SK-N-SH (cell line): ENCODE measurements around the gene TEKT4. TPM values are rescaled to one million over a fixed set of nuclear protein-coding genes. Genes with fewer than 3 reads are reported as not detected.
"Not testable (repeated sequence)": the region's sequence is repeated elsewhere in the genome, so short reads cannot be mapped to it uniquely, and the experiment has no call there.

ENCODE experiments used
- CTCF ChIA-PET: fragments of 300-600, 350-600 bp; formaldehyde crosslinking; extraction: SDS; loops from one replicate; lab custom pipeline; 2021; lab: Yijun Ruan, JAX
- POLR2A ChIA-PET: fragments of 350-600 bp; sonication (Branson Sonifier 250); formaldehyde crosslinking; extraction: SDS; loops from one replicate; lab custom pipeline; 2020; ENCODE audit warnings: antibody characterized with exemption, inconsistent platforms; lab: Yijun Ruan, JAX
- DNase-seq: peaks from one replicate; pipeline ENCODE4 v3.0.0; 2012
- H2AFZ ChIP-seq: fragments of 200-600 bp; sonication (generic); 2 replicates; pipeline ENCODE4 v1.8.1; 2016; ENCODE audit warnings: antibody characterized with exemption, mild to moderate bottlenecking, low read depth
- H3F3A ChIP-seq: fragments of 200-600 bp; sonication (generic); replicated peaks from 2 replicates; pipeline ENCODE3; 2016; ENCODE audit warnings: antibody characterized with exemption, mild to moderate bottlenecking; ENCODE audit not compliant: insufficient read depth
- H3K27ac ChIP-seq, 2 experiments: fragments of 200-500 bp in 1 of 2; fragments of 200-600 bp in 1 of 2; sonication (Bioruptor generic) in 1 of 2; sonication (generic), shearing (Covaris generic) in 1 of 2; 2 replicates each; pipeline versions ENCODE4 v1.5.1 to v1.6.1; 2014 to 2016; ENCODE audit warnings: low read depth in 2 of 2, inconsistent platforms in 1 of 2, low read length in 1 of 2, mild to moderate bottlenecking in 1 of 2, mixed read lengths in 1 of 2
- H3K27me3 ChIP-seq: fragments of 200-600 bp; sonication (generic), shearing (Covaris generic); 2 replicates; pipeline ENCODE4 v1.6.1; 2016; ENCODE audit warnings: mixed run types; ENCODE audit not compliant: insufficient read depth
- H3K36me3 ChIP-seq, 2 experiments: fragments of 200-500 bp in 1 of 2; fragments of 200-600 bp in 1 of 2; sonication (Bioruptor generic) in 1 of 2; sonication (generic) in 1 of 2; replicated peaks in 1 of 2; 2 replicates each; pipeline versions ENCODE3 to v1.5.1; 2014 to 2016; ENCODE audit warnings: low read length in 1 of 2, mild to moderate bottlenecking in 1 of 2; ENCODE audit not compliant: insufficient read depth in 2 of 2, control insufficient read depth in 1 of 2
- H3K4me1 ChIP-seq, 2 experiments: fragments of 200-500 bp in 1 of 2; fragments of 200-600 bp in 1 of 2; sonication (Bioruptor generic) in 1 of 2; sonication (generic), shearing (Covaris generic) in 1 of 2; 2 replicates each; pipeline versions ENCODE4 v1.5.1 to v1.6.1; 2014 to 2016; ENCODE audit warnings: low read depth in 1 of 2, low read length in 1 of 2, mixed run types in 1 of 2; ENCODE audit not compliant: insufficient read depth in 2 of 2, control insufficient read depth in 1 of 2
- H3K4me2 ChIP-seq: fragments of 200-600 bp; sonication (generic), shearing (Covaris generic); 2 replicates; pipeline ENCODE4 v1.6.1; 2017; ENCODE audit warnings: mixed run types
- H3K4me3 ChIP-seq, 2 experiments: fragments of 200-500 bp in 1 of 2; fragments of 200-600 bp in 1 of 2; sonication (Bioruptor generic) in 1 of 2; sonication (generic), shearing (Covaris generic) in 1 of 2; 2 replicates each; pipeline versions ENCODE4 v1.5.1 to v1.8.1; 2014 to 2016; ENCODE audit warnings: low read depth in 2 of 2, inconsistent platforms in 1 of 2, low read length in 1 of 2, mild to moderate bottlenecking in 1 of 2, mixed read lengths in 1 of 2, moderate library complexity in 1 of 2
- H3K79me2 ChIP-seq: fragments of 200-600 bp; sonication (generic); 2 replicates; pipeline ENCODE4 v1.8.1; 2017; ENCODE audit warnings: mild to moderate bottlenecking; ENCODE audit not compliant: insufficient read depth
- H3K9ac ChIP-seq: fragments of 200-600 bp; sonication (generic); 2 replicates; pipeline ENCODE4 v1.6.1; 2017; ENCODE audit warnings: mixed run types
- H3K9me2 ChIP-seq: fragments of 200-600 bp; sonication (generic); 2 replicates; pipeline ENCODE4 v1.6.1; 2017; ENCODE audit warnings: mixed run types
- H3K9me3 ChIP-seq: fragments of 200-600 bp; sonication (generic); 2 replicates; pipeline ENCODE4 v1.6.1; 2017; ENCODE audit warnings: mixed run types, mild to moderate bottlenecking, moderate library complexity
- H4K20me1 ChIP-seq: fragments of 200-600 bp; sonication (generic); 2 replicates; pipeline ENCODE4 v1.6.1; 2017; ENCODE audit warnings: mild to moderate bottlenecking, mixed run types; ENCODE audit not compliant: insufficient read depth
- FOSL2 ChIP-seq: IDR thresholded peaks from 2 replicates; pipeline ENCODE4 v1.4.0; 2012; ENCODE audit warnings: low read depth, mild to moderate bottlenecking, moderate library complexity, borderline replicate concordance
- MXI1 ChIP-seq: IDR thresholded peaks from 2 replicates; pipeline ENCODE4 v1.6.1; 2012; ENCODE audit warnings: mild to moderate bottlenecking, low read depth, low read length, improper control_type of control experiment
- RAD21 ChIP-seq: IDR thresholded peaks from 2 replicates; pipeline ENCODE4 v1.6.1; 2012; ENCODE audit warnings: mild to moderate bottlenecking, low read length
- SMC3 ChIP-seq: IDR thresholded peaks from 2 replicates; pipeline ENCODE4 v1.6.1; 2012; ENCODE audit warnings: low read depth, low read length, improper control_type of control experiment
- WGBS: methylation state at CpG from one replicate; pipeline ENCODE4 v1.1.6; 2017; ENCODE audit warnings: low lambda C conversion rate; 5-methylcytosine and 5-hydroxymethylcytosine counted together
- polyA plus RNA-seq, 3 experiments: library from polyadenylated mRNA; depleted of rRNA; stranded (reverse); fragments of >200 nt; gene quantifications; 2 replicates each; pipeline ENCODE4 v1.2.3, GENCODE V29; 2012
- small RNA-seq, 7 experiments: library from RNA; depleted of rRNA; stranded (forward); fragments of <200 nt; gene quantifications; one replicate each; pipeline ENCODE3, GENCODE V24; 2012
- TF ChIP-seq, protein P1 (sequence below): IDR thresholded peaks from 2 replicates; pipeline ENCODE4 v1.6.1; 2012; ENCODE audit warnings: mild to moderate bottlenecking, low read depth, low read length, moderate library complexity
- TF ChIP-seq, protein P2 (sequence below): fragments of 150-350 bp; IDR thresholded peaks from 2 replicates; pipeline ENCODE4 v1.6.1; 2017; ENCODE audit warnings: antibody characterized with exemption, low read length, low read depth, borderline replicate concordance

The TEKT4 gene
- polyA plus RNA-seq, 1 of the 3 experiments (the other 2 are of a cell fraction): not detected

DNA sequence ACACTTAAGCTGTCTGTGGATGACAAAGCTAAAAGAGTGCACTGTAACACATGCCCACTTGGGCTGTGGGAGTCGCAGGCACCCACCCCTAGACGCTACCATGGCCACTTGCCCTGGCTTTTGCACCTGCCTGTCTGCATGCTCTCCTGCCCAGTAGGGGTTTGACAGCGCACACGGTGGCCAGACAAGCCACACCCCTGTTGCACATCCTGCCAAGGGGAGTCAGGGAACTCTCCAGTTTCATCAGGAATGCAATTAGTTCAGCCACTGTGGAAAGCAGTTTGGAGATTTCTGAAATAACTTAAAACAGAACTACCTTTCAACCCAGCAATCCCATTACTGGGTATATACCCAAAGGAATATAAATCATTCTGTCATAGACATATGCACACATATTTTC lies 35.7 kb downstream of the TEKT4 start:
- CTCF ChIA-PET: not testable (repeated sequence)
- 0% methylated on average over 1 of the region's 4 CpGs for whole genome bisulfite sequencing

DNA sequence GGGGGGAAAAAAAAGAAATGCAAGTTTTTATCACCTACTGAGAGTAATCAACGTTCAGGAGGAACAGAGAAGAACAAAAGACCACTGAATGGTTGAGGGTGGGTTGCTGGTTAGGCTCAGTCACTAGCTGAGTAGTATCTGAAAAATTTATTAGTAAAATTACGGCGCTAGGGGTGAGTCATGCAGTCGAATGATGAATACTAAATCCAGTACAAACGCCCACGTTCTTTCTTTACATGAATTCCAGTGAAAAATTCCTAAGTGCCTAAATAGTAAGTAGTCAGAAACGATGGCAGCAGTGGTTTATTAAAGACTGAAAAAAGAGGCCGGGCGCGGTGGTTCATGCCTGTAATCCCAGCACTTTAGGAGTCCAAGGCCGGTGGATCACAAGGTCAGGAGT lies 52.0 kb downstream of the TEKT4 start:
- CTCF ChIA-PET: no interaction called here
- DNase-seq: no peak
- WGBS: 5% methylated on average over 11 of the region's 11 CpGs

More for the DNA sequence above, 35.7 kb downstream of the TEKT4 start:
- H3K9me2 ChIP-seq, H3K9ac ChIP-seq, H2AFZ ChIP-seq, POLR2A ChIA-PET, H3K36me3 ChIP-seq, H3K4me3 ChIP-seq, H3K4me2 ChIP-seq, H3K27ac ChIP-seq, H3K27me3 ChIP-seq, DNase-seq, H3K79me2 ChIP-seq, H3K9me3 ChIP-seq, H3F3A ChIP-seq, H3K4me1 ChIP-seq, H4K20me1 ChIP-seq: not testable (repeated sequence)

DNA sequence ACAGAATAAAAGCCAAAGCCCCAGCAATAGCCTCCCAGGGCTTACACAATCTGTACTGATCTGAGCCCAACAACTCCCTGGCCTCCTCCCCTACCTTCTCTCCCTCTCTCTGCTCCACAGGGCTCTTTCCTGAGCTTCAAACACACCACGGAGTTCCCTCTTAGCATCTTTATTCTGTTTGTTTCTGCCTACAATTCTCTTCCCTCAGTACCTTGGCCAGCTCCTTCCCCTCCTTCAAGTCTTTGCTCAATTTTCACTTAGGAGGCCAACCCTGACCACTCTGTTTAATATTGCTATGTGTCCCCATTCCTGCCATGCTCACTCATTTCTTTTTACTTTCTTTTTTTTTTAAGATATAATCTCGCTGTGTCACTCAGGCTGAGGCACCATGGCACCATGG lies 53.8 kb downstream of the TEKT4 start:
- POLR2A ChIA-PET, H3K4me1 ChIP-seq, H3K36me3 ChIP-seq, H2AFZ ChIP-seq, H3K9me3 ChIP-seq, H4K20me1 ChIP-seq, H3K9me2 ChIP-seq, H3K4me3 ChIP-seq, H3K27me3 ChIP-seq, H3K4me2 ChIP-seq, H3K27ac ChIP-seq, CTCF ChIA-PET, H3F3A ChIP-seq, H3K9ac ChIP-seq, DNase-seq, H3K79me2 ChIP-seq: not testable (repeated sequence)
- TF ChIP-seq, protein P1, sequence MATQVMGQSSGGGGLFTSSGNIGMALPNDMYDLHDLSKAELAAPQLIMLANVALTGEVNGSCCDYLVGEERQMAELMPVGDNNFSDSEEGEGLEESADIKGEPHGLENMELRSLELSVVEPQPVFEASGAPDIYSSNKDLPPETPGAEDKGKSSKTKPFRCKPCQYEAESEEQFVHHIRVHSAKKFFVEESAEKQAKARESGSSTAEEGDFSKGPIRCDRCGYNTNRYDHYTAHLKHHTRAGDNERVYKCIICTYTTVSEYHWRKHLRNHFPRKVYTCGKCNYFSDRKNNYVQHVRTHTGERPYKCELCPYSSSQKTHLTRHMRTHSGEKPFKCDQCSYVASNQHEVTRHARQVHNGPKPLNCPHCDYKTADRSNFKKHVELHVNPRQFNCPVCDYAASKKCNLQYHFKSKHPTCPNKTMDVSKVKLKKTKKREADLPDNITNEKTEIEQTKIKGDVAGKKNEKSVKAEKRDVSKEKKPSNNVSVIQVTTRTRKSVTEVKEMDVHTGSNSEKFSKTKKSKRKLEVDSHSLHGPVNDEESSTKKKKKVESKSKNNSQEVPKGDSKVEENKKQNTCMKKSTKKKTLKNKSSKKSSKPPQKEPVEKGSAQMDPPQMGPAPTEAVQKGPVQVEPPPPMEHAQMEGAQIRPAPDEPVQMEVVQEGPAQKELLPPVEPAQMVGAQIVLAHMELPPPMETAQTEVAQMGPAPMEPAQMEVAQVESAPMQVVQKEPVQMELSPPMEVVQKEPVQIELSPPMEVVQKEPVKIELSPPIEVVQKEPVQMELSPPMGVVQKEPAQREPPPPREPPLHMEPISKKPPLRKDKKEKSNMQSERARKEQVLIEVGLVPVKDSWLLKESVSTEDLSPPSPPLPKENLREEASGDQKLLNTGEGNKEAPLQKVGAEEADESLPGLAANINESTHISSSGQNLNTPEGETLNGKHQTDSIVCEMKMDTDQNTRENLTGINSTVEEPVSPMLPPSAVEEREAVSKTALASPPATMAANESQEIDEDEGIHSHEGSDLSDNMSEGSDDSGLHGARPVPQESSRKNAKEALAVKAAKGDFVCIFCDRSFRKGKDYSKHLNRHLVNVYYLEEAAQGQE: peak; percentile 72; the same call in 1 of the 2 replicates
- WGBS: 0% methylated on average over 2 of the region's 2 CpGs

More for the DNA sequence above, 52.0 kb downstream of the TEKT4 start:
- no peak overlapping the region for H3K4me3 ChIP-seq
- no peaks in the 10 kb centered on the region for H3K9me3 ChIP-seq
- H3K4me1 ChIP-seq: no peaks in the 10 kb centered on the region
- H3F3A ChIP-seq: no peaks in the 10 kb centered on the region
- no peak overlapping the region for H3K9ac ChIP-seq
- H4K20me1 ChIP-seq: no peaks in the 10 kb centered on the region
- no peaks in the 10 kb centered on the region for H3K79me2 ChIP-seq
- TF ChIP-seq SMC3: no peak
- TF ChIP-seq MXI1: no peak
- TF ChIP-seq, protein P2, sequence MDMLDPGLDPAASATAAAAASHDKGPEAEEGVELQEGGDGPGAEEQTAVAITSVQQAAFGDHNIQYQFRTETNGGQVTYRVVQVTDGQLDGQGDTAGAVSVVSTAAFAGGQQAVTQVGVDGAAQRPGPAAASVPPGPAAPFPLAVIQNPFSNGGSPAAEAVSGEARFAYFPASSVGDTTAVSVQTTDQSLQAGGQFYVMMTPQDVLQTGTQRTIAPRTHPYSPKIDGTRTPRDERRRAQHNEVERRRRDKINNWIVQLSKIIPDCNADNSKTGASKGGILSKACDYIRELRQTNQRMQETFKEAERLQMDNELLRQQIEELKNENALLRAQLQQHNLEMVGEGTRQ: no peak
- TF ChIP-seq RAD21: no peak
- 0 out of 2 replicates have a peak, but pooled peaks have one; percentile 5 for TF ChIP-seq FOSL2
- H3K27ac ChIP-seq: no peak overlapping the region
- no peak overlapping the region for H2AFZ ChIP-seq
- no peaks in the 10 kb centered on the region for H3K36me3 ChIP-seq
- no peaks in the 10 kb centered on the region for H3K9me2 ChIP-seq
- no peak overlapping the region for H3K4me2 ChIP-seq
- H3K27me3 ChIP-seq: no peaks in the 10 kb centered on the region; the same call in 1 of the 2 replicates
- POLR2A ChIA-PET: no interaction called here

Small RNAs within 50 kb of the gene (small RNA-seq; reads per million reads assigned to genes)
- 0 reads per million in 7 experiments for gene RNU6-1320P

Other genes with a start within 250 kb of the TEKT4 start
- gene MAL, start 154.3 kb downstream of the TEKT4 start, polyA plus RNA-seq (2012; rRNA removed): not detected in 2 replicates